ENCODE results near the gene DDX49.

Gene DDX49

DNA sequence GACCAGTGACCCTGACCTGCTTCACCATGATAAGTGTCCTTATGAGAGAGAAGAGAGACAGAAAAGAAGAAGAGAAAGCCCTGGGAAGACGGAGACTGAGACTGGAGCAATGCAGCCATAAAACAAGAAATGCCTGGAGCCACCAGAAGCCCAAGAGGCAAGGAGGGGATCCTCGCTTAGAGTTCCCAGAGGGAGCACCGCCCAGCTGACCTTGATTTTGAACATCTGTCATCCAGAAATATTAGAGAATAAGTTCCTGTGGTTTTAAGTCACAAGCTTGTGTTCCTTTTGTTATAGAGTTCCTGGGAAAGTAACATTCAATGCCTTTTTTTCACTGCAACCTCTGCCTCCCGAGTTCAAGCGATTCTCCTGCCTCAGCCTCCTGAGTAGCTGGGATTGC lies 43.8 kb upstream of the DDX49 start:
- no peak for TF ChIP-seq POLR2AphosphoS5 (IDR thresholded peaks at IDR 0.05; ENCODE audit: low read depth, low read length)
- no peak for TF ChIP-seq SIN3A (IDR thresholded peaks at IDR 0.05; ENCODE audit: borderline replicate concordance, insufficient read depth, low read length)
- TF ChIP-seq TAF1 (IDR thresholded peaks at IDR 0.05; ENCODE audit: borderline replicate concordance, insufficient read depth, low read length), result no peak
- TF ChIP-seq, protein P1, sequence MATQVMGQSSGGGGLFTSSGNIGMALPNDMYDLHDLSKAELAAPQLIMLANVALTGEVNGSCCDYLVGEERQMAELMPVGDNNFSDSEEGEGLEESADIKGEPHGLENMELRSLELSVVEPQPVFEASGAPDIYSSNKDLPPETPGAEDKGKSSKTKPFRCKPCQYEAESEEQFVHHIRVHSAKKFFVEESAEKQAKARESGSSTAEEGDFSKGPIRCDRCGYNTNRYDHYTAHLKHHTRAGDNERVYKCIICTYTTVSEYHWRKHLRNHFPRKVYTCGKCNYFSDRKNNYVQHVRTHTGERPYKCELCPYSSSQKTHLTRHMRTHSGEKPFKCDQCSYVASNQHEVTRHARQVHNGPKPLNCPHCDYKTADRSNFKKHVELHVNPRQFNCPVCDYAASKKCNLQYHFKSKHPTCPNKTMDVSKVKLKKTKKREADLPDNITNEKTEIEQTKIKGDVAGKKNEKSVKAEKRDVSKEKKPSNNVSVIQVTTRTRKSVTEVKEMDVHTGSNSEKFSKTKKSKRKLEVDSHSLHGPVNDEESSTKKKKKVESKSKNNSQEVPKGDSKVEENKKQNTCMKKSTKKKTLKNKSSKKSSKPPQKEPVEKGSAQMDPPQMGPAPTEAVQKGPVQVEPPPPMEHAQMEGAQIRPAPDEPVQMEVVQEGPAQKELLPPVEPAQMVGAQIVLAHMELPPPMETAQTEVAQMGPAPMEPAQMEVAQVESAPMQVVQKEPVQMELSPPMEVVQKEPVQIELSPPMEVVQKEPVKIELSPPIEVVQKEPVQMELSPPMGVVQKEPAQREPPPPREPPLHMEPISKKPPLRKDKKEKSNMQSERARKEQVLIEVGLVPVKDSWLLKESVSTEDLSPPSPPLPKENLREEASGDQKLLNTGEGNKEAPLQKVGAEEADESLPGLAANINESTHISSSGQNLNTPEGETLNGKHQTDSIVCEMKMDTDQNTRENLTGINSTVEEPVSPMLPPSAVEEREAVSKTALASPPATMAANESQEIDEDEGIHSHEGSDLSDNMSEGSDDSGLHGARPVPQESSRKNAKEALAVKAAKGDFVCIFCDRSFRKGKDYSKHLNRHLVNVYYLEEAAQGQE (IDR thresholded peaks at IDR 0.05; ENCODE audit: insufficient read depth in 1 of 2, low read depth in 2 of 2, low read length in 2 of 2), result no peak

DNA sequence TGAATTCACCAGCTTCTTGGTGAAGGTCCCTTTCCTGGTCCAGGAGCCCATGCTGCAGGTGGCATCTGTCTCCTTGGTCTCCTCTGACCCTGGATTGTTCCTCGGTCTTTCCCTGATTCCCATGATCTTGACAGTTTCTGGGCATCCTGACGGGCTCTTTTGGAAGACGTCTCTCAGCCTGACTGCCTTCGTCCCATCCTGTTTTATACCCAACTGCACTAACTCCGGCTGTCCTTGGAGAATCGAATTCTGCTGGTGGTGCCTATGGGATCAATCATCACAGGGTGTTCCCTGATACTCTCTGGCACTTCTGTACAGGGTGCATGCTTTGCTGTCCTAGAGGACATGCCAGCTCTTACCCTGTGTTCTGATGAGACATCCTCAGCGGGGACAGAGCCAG lies 42.6 kb upstream of the DDX49 start:
- TF ChIP-seq FOXP2 (optimal IDR thresholded peaks at IDR 0.05; ENCODE audit: borderline replicate concordance, extremely low read depth, extremely low read length, insufficient read depth), result no peak
- TF ChIP-seq SIN3A (IDR thresholded peaks at IDR 0.05; ENCODE audit: borderline replicate concordance, insufficient read depth, low read length), result no peak
- TF ChIP-seq POLR2AphosphoS5 (IDR thresholded peaks at IDR 0.05; ENCODE audit: low read depth, low read length), result no peak
- TF ChIP-seq TAF1 (IDR thresholded peaks at IDR 0.05; ENCODE audit: borderline replicate concordance, insufficient read depth, low read length), result no peak
- TF ChIP-seq, protein P1 (IDR thresholded peaks at IDR 0.05; ENCODE audit: insufficient read depth in 1 of 2, low read depth in 2 of 2, low read length in 2 of 2), result no peak

DNA sequence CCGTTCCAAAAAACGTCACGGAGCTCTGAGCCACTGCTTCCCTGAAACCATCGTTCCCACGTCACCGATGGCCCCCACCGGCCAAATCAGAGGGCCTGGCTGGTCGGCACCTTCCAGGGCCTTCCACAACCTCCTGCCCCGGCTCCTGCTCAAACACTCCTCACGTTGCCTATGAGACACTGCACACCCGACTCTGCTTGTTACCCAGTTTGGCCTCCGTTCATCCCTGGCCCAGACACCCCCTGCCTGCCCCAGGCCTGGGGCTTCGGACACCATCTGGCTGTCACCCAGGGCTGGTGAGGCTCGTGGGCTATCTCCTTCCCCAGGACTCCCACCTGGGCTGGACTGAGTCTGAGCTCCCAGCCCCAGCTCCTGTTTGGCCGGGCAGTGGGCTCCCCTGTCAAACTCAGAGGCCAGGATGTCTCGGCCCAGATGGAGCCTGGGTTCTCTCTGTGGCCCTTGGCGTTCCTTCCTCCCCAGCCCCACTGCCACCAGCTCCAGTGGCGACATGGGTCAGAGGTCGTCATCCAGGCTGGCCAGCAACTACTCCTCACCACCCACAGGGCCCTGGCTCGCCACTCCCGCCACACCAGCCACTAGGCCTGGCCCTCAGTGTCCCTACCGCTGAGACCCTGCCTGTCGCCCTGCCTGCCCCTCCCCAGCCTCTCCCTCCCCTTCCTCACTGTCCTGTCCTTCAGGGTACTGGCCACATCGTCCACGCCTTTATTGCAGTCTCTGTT lies 41.3 kb upstream of the DDX49 start:
- TF ChIP-seq TAF1 (IDR thresholded peaks at IDR 0.05; ENCODE audit: borderline replicate concordance, insufficient read depth, low read length), result no peak
- TF ChIP-seq POLR2AphosphoS5 (IDR thresholded peaks at IDR 0.05; ENCODE audit: low read depth, low read length), result no peak
- TF ChIP-seq FOXP2 (optimal IDR thresholded peaks at IDR 0.05; ENCODE audit: borderline replicate concordance, extremely low read depth, extremely low read length, insufficient read depth), result no peak
- no peak for TF ChIP-seq SIN3A (IDR thresholded peaks at IDR 0.05; ENCODE audit: borderline replicate concordance, insufficient read depth, low read length)
- TF ChIP-seq, protein P1 (IDR thresholded peaks at IDR 0.05; ENCODE audit: insufficient read depth in 1 of 2, low read depth in 2 of 2, low read length in 2 of 2), result no peak

DNA sequence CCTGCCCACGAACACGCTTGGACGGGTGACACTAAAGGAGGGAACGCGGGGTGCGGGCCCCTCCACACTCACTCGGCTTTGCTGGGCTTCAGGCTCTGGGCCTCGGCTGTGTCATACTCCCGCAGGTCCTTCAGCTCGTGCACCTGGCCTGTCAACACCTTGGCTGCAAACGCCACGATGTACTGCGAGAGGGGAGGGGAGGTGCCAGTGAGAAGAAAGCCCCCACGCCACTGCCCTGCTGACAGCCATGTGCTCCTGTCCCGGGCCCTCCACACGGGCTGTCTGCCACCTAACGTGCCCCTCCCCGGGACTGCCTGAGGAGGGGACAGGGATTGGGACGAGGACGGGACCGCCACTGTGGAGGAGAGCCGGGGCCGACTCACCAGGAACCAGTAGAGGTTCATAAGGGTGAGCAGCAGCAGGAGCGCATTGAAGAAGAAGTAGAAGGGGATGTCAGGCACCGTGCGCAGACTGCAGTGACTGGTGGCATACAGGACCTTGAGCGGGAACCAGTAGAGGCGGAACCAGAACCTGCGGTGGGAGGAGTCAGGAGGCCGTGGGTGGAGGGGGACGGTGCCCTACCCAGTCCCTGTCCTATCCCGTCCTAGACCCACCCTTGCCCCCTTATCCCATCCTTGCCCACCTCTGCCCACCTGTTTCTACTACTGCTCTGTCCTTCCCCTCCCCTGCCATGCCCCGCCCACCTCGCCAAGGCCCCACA lies 40.5 kb upstream of the DDX49 start:
- no peak for TF ChIP-seq FOXP2 (optimal IDR thresholded peaks at IDR 0.05; ENCODE audit: borderline replicate concordance, extremely low read depth, extremely low read length, insufficient read depth)
- no peak for TF ChIP-seq POLR2AphosphoS5 (IDR thresholded peaks at IDR 0.05; ENCODE audit: low read depth, low read length)
- no peak for TF ChIP-seq SIN3A (IDR thresholded peaks at IDR 0.05; ENCODE audit: borderline replicate concordance, insufficient read depth, low read length)
- TF ChIP-seq, protein P1 (IDR thresholded peaks at IDR 0.05; ENCODE audit: insufficient read depth in 1 of 2, low read depth in 2 of 2, low read length in 2 of 2), result no peak
- no peak for TF ChIP-seq TAF1 (IDR thresholded peaks at IDR 0.05; ENCODE audit: borderline replicate concordance, insufficient read depth, low read length)
